ENCODE data around the gene CTR9. TPM values are rescaled to one million over a fixed set of nuclear protein-coding genes. Genes with fewer than 3 reads are reported as not detected.
A peak's percentile ranks its signal among the peaks of the same experiment; 100 is the strongest.

CTR9 gene
- total and polyA plus RNA-seq, 2 of the 8 experiments (the other 6 are each of a cell fraction or from before 2014, with no cell fraction given): 6.1 to 37.7 TPM

- no peak for DNase-seq (ENCODE audit: low read depth in 1 of 2, low spot score in 2 of 2)
- Histone ChIP-seq H4K8ac (ENCODE audit: extremely low read depth, insufficient read depth, low read length) (no peak overlapping the region), H3K4me3 (ENCODE audit: extremely low read depth in 1 of 4, insufficient read depth in 2 of 4, low read depth in 3 of 4, low read length in 4 of 4) (no peak overlapping the region), H4K5ac (ENCODE audit: insufficient read length, low read depth, low read length) (no peak overlapping the region), H3K27ac (ENCODE audit: low read depth, low read length) (no peak overlapping the region), H3K4me1 (replicated peaks in 1 of 4; ENCODE audit: control insufficient read depth in 3 of 4, insufficient read depth in 4 of 4, low read length in 3 of 4) (peaks cover 0 to 4% (median 1%) of the 10 kb centered on the region in 4 experiments; a peak in 2 of 7 replicates), H3K36me3 (ENCODE audit: control insufficient read depth in 2 of 4, insufficient read depth in 4 of 4, low read length in 3 of 4) (peaks cover 0 to under 1% (median 0%) of the 10 kb centered on the region in 4 experiments; a peak in 1 of 8 replicates), H2AFZ (ENCODE audit: low read length) (no peak overlapping the region), H3K18ac (ENCODE audit: extremely low read depth, low read length) (no peak overlapping the region), H3K9me3 (ENCODE audit: insufficient read depth in 2 of 2, low read depth in 1 of 2, low read length in 1 of 2) (no peaks in the 10 kb centered on the region), H3K79me2 (ENCODE audit: control insufficient read depth in 1 of 2, insufficient read depth in 2 of 2, low read length in 2 of 2) (peaks cover 0 to 11% of the 10 kb centered on the region in 2 experiments; a peak in 2 of 4 replicates), H3K56ac (replicated peaks; ENCODE audit: insufficient read length, low read depth, low read length) (no peak overlapping the region), H2AK5ac (ENCODE audit: low read depth, low read length) (no peak overlapping the region), H4K20me1 (replicated peaks in 1 of 2; ENCODE audit: control insufficient read depth in 1 of 2, insufficient read depth in 2 of 2, low read length in 2 of 2) (no peaks in the 10 kb centered on the region), H3K4ac (replicated peaks; ENCODE audit: insufficient read length, low read depth, low read length) (no peak overlapping the region), H2BK120ac (replicated peaks; ENCODE audit: low read depth, low read length) (no peak overlapping the region), H4K91ac (replicated peaks; ENCODE audit: insufficient read length, low read length) (no peak overlapping the region), H3K23ac (ENCODE audit: insufficient read length) (no peak overlapping the region), H2BK12ac (ENCODE audit: low read depth, low read length) (no peak overlapping the region), H3K23me2 (ENCODE audit: low read depth, low read length) (peaks cover 3% of the 10 kb centered on the region; the same call in 1 of the 2 replicates), H2BK5ac (ENCODE audit: low read depth, low read length) (no peak overlapping the region), H3K4me2 (ENCODE audit: insufficient read depth in 1 of 2, low read depth in 2 of 2, low read length in 2 of 2) (no peak overlapping the region), H3K27me3 (replicated peaks in 1 of 4; ENCODE audit: control insufficient read depth in 3 of 4, extremely low read depth in 1 of 4, insufficient read depth in 3 of 4, low read length in 3 of 4) (no peaks in the 10 kb centered on the region), H2BK20ac (ENCODE audit: low read length) (no peak overlapping the region), H3K9ac (replicated peaks in 1 of 4; ENCODE audit: extremely low read depth in 1 of 4, low read depth in 3 of 4, low read length in 3 of 4) (no peak overlapping the region), H3K79me1 (ENCODE audit: low read depth, low read length) (0 out of 2 replicates have a peak, but pooled peaks cover 2% of the 10 kb centered on the region), H3K14ac (ENCODE audit: insufficient read length) (no peak overlapping the region), H2BK15ac (ENCODE audit: low read length) (no peak overlapping the region)
- no peak for FAIRE-seq
- TF ChIP-seq CEBPB (IDR thresholded peaks at IDR 0.05; ENCODE audit: low read depth, low read length) (0 out of 2 replicates have a peak, but pooled peaks have one; percentile 36), EGR1 (IDR thresholded peaks at IDR 0.05; ENCODE audit: borderline replicate concordance, low read depth, low read length) (no peak)
- CTCF ChIA-PET (ENCODE audit: partially characterized antibody): no interaction called here
- POLR2A ChIA-PET (ENCODE audit: partially characterized antibody): no interaction called here
Observed at GRCh38 chr11:10747733-10748132, 3.3 kb upstream of the CTR9 start.

All from H1 (cell line).